Fibroblast of skin of scalp (primary cell): Measurements from ENCODE around the gene CCDC38. TPM values are rescaled to one million over a fixed set of nuclear protein-coding genes. Genes with fewer than 3 reads are reported as not detected.
"Not testable (repeated sequence)": the region's sequence is repeated elsewhere in the genome, so short reads cannot be mapped to it uniquely, and the experiment has no call there.

ENCODE experiments used
- DNase-seq: peaks from one replicate; pipeline ENCODE4 v3.0.0-alpha.2; 2013
- polyA plus RNA-seq, 2 experiments: library from polyadenylated mRNA; unstranded; fragments of 120-200 nt; gene quantifications; one replicate each; pipeline ENCODE4 v1.2.1, GENCODE V29; 2013; ENCODE audit not compliant: insufficient read length in 2 of 2

The CCDC38 gene
- polyA plus RNA-seq (2013, experiment 1 of 2; ENCODE audit: insufficient read length): not detected
- polyA plus RNA-seq (2013, experiment 2 of 2; ENCODE audit: insufficient read length): not detected

- DNase-seq: peak; percentile 72
Measured at GRCh38 chr12:95942524-95943329, at the start of gene CCDC38. TSS of gene CCDC38 (minus strand) at chr12:95942614. CDS start at chr12:95936509, 6,105 bp downstream.

DNA sequence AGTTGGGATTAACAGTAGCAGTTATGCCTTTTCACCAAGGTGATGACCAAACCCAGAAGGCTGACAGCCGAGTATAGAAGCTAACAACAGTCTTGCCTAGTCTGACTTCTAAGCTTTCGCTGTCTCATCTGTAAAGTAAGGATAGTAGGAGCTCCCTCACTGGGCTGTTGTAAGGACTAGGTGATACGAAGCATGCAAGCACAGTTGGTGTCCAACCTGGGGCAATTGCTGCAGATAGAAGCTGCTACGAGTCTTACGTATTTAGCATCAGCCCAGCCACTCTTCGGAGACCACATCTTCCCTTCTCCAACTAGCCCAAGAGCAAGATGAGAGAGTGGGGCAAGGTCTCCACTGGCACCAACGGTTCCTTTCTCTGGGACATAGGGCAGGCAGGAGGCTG lies 47.7 kb upstream of the CCDC38 start:
- DNase-seq: no peak

- no peak for DNase-seq
Measured at GRCh38 chr12:95989504-95990123, 47.2 kb upstream of the CCDC38 start.

DNA sequence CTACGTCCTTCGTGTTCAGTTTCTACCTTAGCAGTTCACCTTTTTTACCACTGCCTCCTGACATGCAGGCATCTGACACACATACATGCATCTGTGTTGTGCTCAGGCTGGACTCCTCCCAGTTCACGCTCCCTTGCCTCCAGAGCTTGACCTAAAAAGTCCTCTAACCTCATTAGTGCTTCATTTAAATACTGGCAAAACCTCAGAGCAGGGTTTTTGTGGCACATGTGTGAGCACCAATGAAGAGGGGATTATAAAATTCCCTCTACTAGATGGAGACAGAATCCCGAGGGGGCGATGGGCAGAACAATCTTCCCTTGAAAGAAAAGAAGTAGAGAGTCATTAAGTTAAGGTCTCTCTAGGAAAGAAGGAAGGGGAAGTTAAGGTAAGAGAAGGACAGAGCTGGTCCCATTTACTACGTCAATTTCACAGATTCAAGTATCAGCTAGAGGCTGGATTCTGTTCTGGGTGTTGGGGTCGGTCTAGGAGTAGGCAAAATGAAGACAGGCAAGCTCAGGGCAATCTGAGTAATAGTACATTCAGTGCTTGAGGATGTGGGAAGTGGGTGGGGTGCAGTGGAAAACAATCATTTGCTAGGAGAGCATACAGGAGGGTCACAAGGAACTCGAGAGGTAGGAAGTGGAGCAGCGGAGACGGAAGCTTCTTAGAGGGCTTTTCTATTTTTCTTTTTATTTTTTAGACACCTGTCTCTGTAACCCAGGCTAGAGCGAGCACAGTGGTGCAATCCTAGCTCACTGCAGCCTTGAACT lies 46.3 kb upstream of the CCDC38 start:
- no peak for DNase-seq

GRCh38 chr12:95986635-95987570 lies 44.5 kb upstream of the CCDC38 start:
- no peak for DNase-seq

GRCh38 chr12:95984682-95985081 lies 42.3 kb upstream of the CCDC38 start:
- no peak for DNase-seq

DNA sequence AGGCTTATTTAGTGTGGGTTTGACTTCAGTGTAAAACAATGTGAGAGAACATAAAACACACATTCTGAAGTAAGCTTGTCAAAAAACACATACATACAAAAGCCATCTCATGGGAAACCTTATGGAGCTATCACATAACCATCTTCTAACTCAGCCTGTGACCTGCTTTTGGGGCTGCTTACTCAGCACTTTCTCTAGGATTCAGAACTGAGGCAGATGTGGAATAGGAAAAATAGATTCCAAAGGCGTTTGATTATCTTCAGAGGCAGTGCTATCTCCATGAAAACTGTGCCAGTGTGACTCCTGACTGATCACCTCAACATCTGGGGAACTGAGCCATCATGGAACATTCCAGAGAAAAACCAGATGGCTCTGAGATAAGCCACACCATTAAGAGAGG lies 40.2 kb upstream of the CCDC38 start:
- DNase-seq: no peak

GRCh38 chr12:95980437-95980836 lies 38.0 kb upstream of the CCDC38 start:
- DNase-seq: no peak

DNA sequence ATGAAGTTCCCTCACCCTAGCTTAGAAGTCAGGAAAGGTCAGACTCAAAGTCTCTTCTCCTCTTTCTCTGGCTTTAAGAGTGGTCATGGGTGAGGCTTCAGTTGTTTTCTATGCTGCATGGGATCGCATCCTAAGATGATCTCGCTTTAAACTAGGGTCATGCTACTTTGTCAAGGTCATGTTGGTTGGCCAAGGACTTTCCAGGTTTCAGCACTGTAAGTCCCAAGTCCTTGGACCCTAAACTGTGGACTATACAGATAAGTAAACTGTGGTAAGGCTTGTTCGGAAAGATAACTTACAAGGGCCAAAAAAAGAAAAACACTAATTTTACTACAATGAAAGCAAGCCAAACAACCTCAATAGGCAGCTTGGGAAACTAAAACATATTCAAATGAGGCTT lies 36.4 kb upstream of the CCDC38 start:
- DNase-seq: no peak

DNA sequence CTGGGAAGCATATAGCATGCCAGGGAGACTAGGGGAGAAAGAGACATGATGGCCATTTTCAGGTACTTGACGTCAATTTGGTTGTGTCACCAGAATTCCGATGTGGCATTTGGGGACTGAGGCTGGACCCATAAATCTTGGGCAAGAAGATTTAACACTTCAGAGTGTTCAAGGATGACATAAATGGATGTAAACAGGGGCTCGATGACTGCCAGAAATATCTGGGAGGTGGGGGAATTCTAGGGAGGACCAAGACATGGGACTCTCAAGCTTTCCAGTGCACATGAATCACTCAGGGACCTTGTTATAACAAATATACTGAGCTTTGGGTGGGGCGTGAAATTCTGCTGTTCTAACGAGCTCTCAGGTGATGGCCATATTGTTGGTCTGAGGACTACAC lies 35.9 kb upstream of the CCDC38 start:
- DNase-seq: no peak

DNA sequence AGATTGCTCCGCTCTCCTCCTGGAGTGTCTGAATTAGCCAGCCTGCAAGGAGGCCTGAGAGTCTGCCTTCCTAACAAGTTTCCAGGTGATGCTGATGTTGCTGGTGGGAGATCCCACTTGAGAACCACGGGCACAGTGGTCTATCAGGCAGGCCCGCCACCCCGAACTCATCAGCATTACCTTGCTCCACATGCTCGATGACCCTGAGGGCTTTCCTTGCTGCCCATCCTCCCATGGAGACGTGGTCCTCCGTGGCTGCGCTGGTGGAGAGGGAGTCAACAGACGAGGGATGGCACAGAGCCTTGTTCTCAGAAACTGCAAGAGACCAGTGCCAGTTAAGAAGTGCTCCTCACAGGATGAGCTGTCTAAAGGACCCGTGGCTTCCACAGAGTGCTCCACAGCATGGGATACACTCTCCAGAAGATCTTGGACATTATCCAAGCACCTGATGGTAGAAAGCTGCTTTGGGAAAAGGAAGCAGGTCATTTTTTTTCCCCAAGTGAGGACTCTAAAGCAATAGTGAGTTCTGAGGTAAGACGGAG lies 35.4 kb upstream of the CCDC38 start:
- no peak for DNase-seq

GRCh38 chr12:95976416-95976832 lies 34.0 kb upstream of the CCDC38 start:
- DNase-seq: peak; percentile 22

- DNase-seq: no peak
Measured at GRCh38 chr12:95975491-95975890, 33.1 kb upstream of the CCDC38 start.

DNA sequence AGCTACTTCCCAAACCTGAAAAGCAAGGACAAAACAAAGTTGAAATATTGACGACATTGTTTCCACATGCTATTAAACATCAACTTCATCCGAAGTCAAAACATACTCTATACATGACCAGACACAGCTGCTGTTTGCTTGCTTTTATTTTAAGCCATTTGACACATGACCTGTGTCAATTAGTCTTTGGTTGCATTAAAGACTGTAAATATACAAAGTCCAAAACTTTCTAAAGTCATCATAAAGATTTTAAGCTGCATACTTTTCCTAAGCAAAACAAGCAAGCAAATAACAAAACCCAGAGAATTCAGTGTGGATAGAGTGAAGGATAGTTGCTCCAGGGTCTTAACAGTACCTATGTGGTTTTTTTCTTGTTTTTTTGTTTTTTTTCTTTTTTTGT lies 31.9 kb upstream of the CCDC38 start:
- no peak for DNase-seq

DNA sequence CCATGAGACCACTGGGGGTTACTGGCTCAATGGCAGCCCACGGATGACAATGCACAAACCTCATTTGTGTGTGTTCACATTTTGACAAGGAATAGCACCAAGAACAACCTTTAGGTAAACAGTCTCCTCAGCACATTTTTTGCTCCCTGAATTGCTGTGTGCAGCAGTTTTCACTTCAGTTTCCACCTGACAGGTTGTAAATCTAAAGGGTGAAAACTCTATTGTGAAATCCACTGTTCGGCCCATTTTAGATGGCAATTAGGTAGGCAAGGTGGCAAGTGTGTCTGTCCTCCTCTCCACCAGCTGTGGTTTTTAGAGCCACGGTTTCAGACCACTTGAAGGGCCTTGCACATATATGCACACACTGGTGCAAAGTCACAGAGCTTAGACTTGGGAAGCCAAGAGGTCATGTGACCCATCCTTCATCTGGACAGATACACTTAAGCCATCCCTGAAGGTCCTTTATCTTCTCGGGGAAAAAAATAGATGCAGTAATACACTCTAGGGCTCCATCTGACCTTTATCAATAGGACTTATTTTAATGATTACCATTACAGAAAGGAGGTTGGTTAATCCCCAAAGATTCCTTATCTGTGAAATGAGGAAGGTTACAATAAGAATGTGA lies 30.5 kb upstream of the CCDC38 start:
- no peak for DNase-seq

DNA sequence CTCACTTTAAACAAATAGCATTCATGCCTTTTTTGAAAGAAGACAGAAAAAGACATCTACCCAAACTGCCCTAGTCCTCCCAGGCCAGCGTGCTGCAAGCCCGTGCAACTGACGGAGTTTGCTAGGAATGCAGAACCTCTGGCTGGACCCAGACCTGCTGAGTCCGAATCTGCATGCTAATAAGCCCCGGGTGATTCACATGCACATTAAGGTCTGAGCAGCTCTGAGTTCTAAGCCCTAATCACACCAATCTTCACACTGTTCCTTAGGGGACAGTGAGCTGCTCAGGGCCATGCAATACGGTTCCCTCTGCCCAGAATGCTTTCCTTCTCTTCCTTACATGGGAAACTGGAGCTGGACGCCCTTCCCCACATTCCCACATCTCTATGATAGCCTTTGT lies 28.5 kb upstream of the CCDC38 start:
- DNase-seq: no peak

DNA sequence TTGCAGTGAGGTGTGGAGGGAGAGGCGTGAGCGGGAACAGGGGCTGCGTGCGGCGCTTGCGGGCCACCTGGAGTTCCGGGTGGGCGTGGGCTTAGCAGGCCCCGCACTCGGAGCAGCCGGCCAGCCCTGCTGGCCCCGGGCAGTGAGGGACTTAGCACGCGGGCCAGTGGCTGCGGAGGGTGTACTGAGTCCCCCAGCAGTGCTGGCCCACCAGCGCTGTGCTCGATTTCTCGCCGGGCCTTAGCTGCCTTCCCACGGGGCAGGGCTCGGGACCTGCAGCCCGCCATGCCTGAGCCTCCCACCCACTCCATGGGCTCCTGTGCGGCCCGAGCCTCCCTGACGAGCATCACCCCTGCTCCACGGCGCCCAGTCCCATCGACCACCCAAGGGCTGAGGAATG lies 26.7 kb upstream of the CCDC38 start:
- DNase-seq: not testable (repeated sequence)

- no peak for DNase-seq
Measured at GRCh38 chr12:95967301-95967700, 24.9 kb upstream of the CCDC38 start.

DNA sequence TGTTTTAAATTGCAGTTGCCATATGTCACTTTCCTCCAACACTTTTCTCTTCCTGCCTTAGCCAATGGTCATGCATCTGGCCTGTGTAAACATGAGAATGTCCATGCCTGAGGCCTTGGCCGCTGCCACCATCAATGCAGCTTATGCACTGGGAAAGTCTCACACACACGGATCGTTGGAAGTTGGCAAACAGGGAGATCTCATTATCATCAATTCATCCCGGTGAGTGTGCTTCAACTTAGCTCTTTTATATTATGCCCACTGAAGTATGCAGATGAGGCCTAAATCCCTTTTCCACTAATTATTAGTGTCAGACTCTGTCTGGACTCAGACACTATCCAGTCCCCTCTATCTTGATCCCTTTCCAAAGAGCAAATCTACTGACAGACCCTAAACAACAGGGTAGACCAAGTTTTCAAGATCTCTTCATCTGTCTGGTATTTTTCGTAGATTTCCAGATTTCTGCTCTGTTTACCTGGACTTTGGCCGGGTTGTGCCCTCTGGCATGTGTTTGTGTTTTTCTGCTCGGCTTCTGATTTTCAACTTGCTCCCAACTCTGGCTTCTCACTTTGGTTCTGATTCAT lies 24.0 kb upstream of the CCDC38 start:
- DNase-seq: no peak

GRCh38 chr12:95963096-95963495 lies 20.7 kb upstream of the CCDC38 start:
- DNase-seq: no peak

GRCh38 chr12:95962222-95962621 lies 19.8 kb upstream of the CCDC38 start:
- DNase-seq: no peak
